ENCODE measurements around the gene CDH9.
A peak's percentile ranks its signal among the peaks of the same experiment; 100 is the strongest.

The CDH9 gene

GRCh38 chr5:27038476-27038875 is at the start of gene CDH9:
Gene CDH9, minus strand, starts transcription at chr5:27038586. Its CDS starts 50,253 bp downstream, at chr5:26988333.
- Histone ChIP-seq H3K9me3 (ENCODE audit: control insufficient read depth, insufficient read depth, low read length) (no peaks in the 10 kb centered on the region), H3K9ac (ENCODE audit: low read depth, low read length) (peak within 1 kb of the TSS; percentile 51; the same call in 1 of the 2 replicates), H3K36me3 (ENCODE audit: insufficient read depth, low read length) (no peaks in the 10 kb centered on the region), H3K4me1 (ENCODE audit: insufficient read depth, low read length) (peaks cover 6% of the 10 kb centered on the region; the same call in 1 of the 2 replicates)

- Histone ChIP-seq H3K4me1 (ENCODE audit: insufficient read depth, low read length) (peaks cover 29% of the 10 kb centered on the region), H3K9ac (ENCODE audit: low read depth, low read length) (no peak overlapping the region), H3K9me3 (ENCODE audit: control insufficient read depth, insufficient read depth, low read length) (no peaks in the 10 kb centered on the region), H3K36me3 (ENCODE audit: insufficient read depth, low read length) (no peaks in the 10 kb centered on the region)
Measured at GRCh38 chr5:27087747-27088146, 49.4 kb upstream of the CDH9 start.

GRCh38 chr5:27083449-27084415 is 45.3 kb upstream of the CDH9 start:
- no peaks in the 10 kb centered on the region for H3K36me3 ChIP-seq (ENCODE audit: insufficient read depth, low read length)
- H3K9ac ChIP-seq (ENCODE audit: low read depth, low read length) = no peak overlapping the region; the same call in 1 of the 2 replicates
- peaks cover 19% of the 10 kb centered on the region for H3K9me3 ChIP-seq (ENCODE audit: control insufficient read depth, insufficient read depth, low read length)

GRCh38 chr5:27080147-27080546 is 41.8 kb upstream of the CDH9 start:
- H3K36me3 ChIP-seq (ENCODE audit: insufficient read depth, low read length) = no peaks in the 10 kb centered on the region
- H3K9me3 ChIP-seq (ENCODE audit: control insufficient read depth, insufficient read depth, low read length) = peaks cover 25% of the 10 kb centered on the region
- H3K4me1 ChIP-seq (ENCODE audit: insufficient read depth, low read length) = peaks cover 24% of the 10 kb centered on the region
- H3K9ac ChIP-seq (ENCODE audit: low read depth, low read length) = no peak overlapping the region

More at GRCh38 chr5:27083449-27084415, 45.3 kb upstream of the CDH9 start:
- H3K4me1 ChIP-seq (ENCODE audit: insufficient read depth, low read length) = peaks cover 29% of the 10 kb centered on the region

- Histone ChIP-seq H3K36me3 (ENCODE audit: insufficient read depth, low read length) (no peaks in the 10 kb centered on the region), H3K4me1 (ENCODE audit: insufficient read depth, low read length) (no peaks in the 10 kb centered on the region), H3K9me3 (ENCODE audit: control insufficient read depth, insufficient read depth, low read length) (0 out of 2 replicates have a peak, but pooled peaks cover 3% of the 10 kb centered on the region), H3K9ac (ENCODE audit: low read depth, low read length) (no peak overlapping the region)
Measured at GRCh38 chr5:27062451-27062850, 24.1 kb upstream of the CDH9 start.

- Histone ChIP-seq H3K4me1 (ENCODE audit: insufficient read depth, low read length) (peaks cover 7% of the 10 kb centered on the region; the same call in 1 of the 2 replicates), H3K9me3 (ENCODE audit: control insufficient read depth, insufficient read depth, low read length) (no peaks in the 10 kb centered on the region), H3K9ac (ENCODE audit: low read depth, low read length) (no peak overlapping the region), H3K36me3 (ENCODE audit: insufficient read depth, low read length) (no peaks in the 10 kb centered on the region)
Measured at GRCh38 chr5:27048510-27048909, 10.1 kb upstream of the CDH9 start.

GRCh38 chr5:27041372-27041771 is 3.0 kb upstream of the CDH9 start:
- peaks cover 6% of the 10 kb centered on the region; the same call in 1 of the 2 replicates for H3K4me1 ChIP-seq (ENCODE audit: insufficient read depth, low read length)
- H3K9ac ChIP-seq (ENCODE audit: low read depth, low read length) = no peak overlapping the region
- H3K9me3 ChIP-seq (ENCODE audit: control insufficient read depth, insufficient read depth, low read length) = no peaks in the 10 kb centered on the region
- H3K36me3 ChIP-seq (ENCODE audit: insufficient read depth, low read length) = no peaks in the 10 kb centered on the region

- Histone ChIP-seq H3K36me3 (ENCODE audit: insufficient read depth, low read length) (no peaks in the 10 kb centered on the region), H3K9me3 (ENCODE audit: control insufficient read depth, insufficient read depth, low read length) (no peaks in the 10 kb centered on the region), H3K4me1 (ENCODE audit: insufficient read depth, low read length) (peaks cover 3% of the 10 kb centered on the region; the same call in 1 of the 2 replicates), H3K9ac (ENCODE audit: low read depth, low read length) (no peak overlapping the region)
Measured at GRCh38 chr5:27034565-27034964, 3.8 kb downstream of the CDH9 start.

GRCh38 chr5:27026801-27027200 is 11.6 kb downstream of the CDH9 start:
- Histone ChIP-seq H3K9me3 (ENCODE audit: control insufficient read depth, insufficient read depth, low read length) (no peaks in the 10 kb centered on the region), H3K9ac (ENCODE audit: low read depth, low read length) (no peak overlapping the region), H3K36me3 (ENCODE audit: insufficient read depth, low read length) (no peaks in the 10 kb centered on the region), H3K4me1 (ENCODE audit: insufficient read depth, low read length) (no peaks in the 10 kb centered on the region)

GRCh38 chr5:27026063-27026462 is 12.3 kb downstream of the CDH9 start:
- Histone ChIP-seq H3K9ac (ENCODE audit: low read depth, low read length) (no peak overlapping the region), H3K9me3 (ENCODE audit: control insufficient read depth, insufficient read depth, low read length) (no peaks in the 10 kb centered on the region), H3K4me1 (ENCODE audit: insufficient read depth, low read length) (no peaks in the 10 kb centered on the region), H3K36me3 (ENCODE audit: insufficient read depth, low read length) (no peaks in the 10 kb centered on the region)

GRCh38 chr5:27021471-27021870 is 16.9 kb downstream of the CDH9 start:
- Histone ChIP-seq H3K36me3 (ENCODE audit: insufficient read depth, low read length) (no peaks in the 10 kb centered on the region), H3K9me3 (ENCODE audit: control insufficient read depth, insufficient read depth, low read length) (no peaks in the 10 kb centered on the region), H3K9ac (ENCODE audit: low read depth, low read length) (no peak overlapping the region), H3K4me1 (ENCODE audit: insufficient read depth, low read length) (no peaks in the 10 kb centered on the region)

GRCh38 chr5:27020973-27021372 is 17.4 kb downstream of the CDH9 start:
- no peaks in the 10 kb centered on the region for H3K9me3 ChIP-seq (ENCODE audit: control insufficient read depth, insufficient read depth, low read length)

GRCh38 chr5:27015758-27016157 is 22.6 kb downstream of the CDH9 start:
- Histone ChIP-seq H3K9me3 (ENCODE audit: control insufficient read depth, insufficient read depth, low read length) (no peaks in the 10 kb centered on the region), H3K4me1 (ENCODE audit: insufficient read depth, low read length) (no peaks in the 10 kb centered on the region)

More at GRCh38 chr5:27020973-27021372, 17.4 kb downstream of the CDH9 start:
- no peaks in the 10 kb centered on the region for H3K4me1 ChIP-seq (ENCODE audit: insufficient read depth, low read length)
- H3K9ac ChIP-seq (ENCODE audit: low read depth, low read length) = no peak overlapping the region
- no peaks in the 10 kb centered on the region for H3K36me3 ChIP-seq (ENCODE audit: insufficient read depth, low read length)

GRCh38 chr5:27011274-27011673 is 27.1 kb downstream of the CDH9 start:
- no peak overlapping the region for H3K9ac ChIP-seq (ENCODE audit: low read depth, low read length)
- no peaks in the 10 kb centered on the region for H3K9me3 ChIP-seq (ENCODE audit: control insufficient read depth, insufficient read depth, low read length)
- no peaks in the 10 kb centered on the region for H3K4me1 ChIP-seq (ENCODE audit: insufficient read depth, low read length)
- H3K36me3 ChIP-seq (ENCODE audit: insufficient read depth, low read length) = no peaks in the 10 kb centered on the region

More at GRCh38 chr5:27015758-27016157, 22.6 kb downstream of the CDH9 start:
- Histone ChIP-seq H3K9ac (ENCODE audit: low read depth, low read length) (no peak overlapping the region), H3K36me3 (ENCODE audit: insufficient read depth, low read length) (no peaks in the 10 kb centered on the region)

- Histone ChIP-seq H3K36me3 (ENCODE audit: insufficient read depth, low read length) (no peaks in the 10 kb centered on the region), H3K9me3 (ENCODE audit: control insufficient read depth, insufficient read depth, low read length) (no peaks in the 10 kb centered on the region), H3K9ac (ENCODE audit: low read depth, low read length) (no peak overlapping the region)
Measured at GRCh38 chr5:27010646-27011045, 27.7 kb downstream of the CDH9 start.

More at GRCh38 chr5:27010646-27011045, 27.7 kb downstream of the CDH9 start:
- H3K4me1 ChIP-seq (ENCODE audit: insufficient read depth, low read length) = no peaks in the 10 kb centered on the region
